Left kidney (tissue), 2 donors: ENCODE results near the gene PAX2. TPM values are rescaled to one million over a fixed set of nuclear protein-coding genes. Genes with fewer than 3 reads are reported as not detected.

ENCODE experiments used
- DNase-seq: peaks from one replicate; pipeline ENCODE4 v3.0.0-alpha.2; 2013
- polyA plus RNA-seq: library from polyadenylated mRNA; unstranded; fragments of 120-200 nt; gene quantifications from one replicate; pipeline ENCODE4 v1.2.1, GENCODE V29; 2013; ENCODE audit not compliant: insufficient read length

The PAX2 gene
- polyA plus RNA-seq, 1 donor = 235 TPM

- no peak for DNase-seq
These were observed 41.2 kb downstream of the PAX2 start for GRCh38 chr10:100786591-100786990.

DNA sequence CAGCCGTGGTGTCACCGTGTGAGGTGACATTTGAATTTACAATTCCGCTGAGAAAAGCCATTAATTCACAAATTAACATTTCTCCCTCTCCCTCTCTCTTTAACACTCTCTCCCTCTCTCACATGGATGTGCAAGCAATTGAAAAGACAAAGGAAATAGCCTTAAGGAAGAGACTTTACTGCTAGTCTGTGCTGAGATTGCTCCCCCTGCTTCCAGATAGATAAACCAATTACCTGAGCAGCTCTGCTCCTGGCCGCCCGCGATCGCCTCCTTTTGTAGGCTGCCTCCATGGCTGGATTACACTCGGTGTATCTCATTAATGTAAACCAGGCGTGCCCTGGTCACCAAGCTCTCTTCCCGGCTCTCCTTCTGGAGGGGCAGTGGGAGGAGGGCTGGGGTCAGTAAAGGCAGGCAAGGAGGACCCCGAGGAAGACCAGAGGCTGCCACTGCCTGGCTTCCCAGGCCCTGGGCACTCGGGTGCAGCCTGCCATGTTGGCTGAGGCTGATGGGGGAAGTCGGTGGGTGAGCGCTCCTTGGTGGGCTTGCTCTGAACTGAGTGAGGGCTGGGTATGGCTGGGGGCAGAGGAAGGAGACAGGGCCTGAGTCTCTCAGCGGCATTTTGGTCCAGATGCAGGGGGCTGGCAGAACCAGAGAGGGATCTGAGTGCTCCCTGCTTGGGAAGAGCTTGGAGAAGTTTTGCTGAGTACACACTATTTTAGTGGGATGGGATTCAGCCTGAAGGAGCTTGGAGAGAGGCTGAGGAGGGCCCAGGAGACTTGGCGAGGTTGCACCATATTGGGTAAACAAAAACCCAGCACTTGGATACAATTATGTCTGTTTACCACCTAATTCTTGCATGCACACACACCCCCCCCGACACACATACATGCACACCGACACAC is 42.9 kb downstream of the PAX2 start:
- no peak for DNase-seq

- peak; percentile 60 for DNase-seq
These were observed 45.4 kb downstream of the PAX2 start for GRCh38 chr10:100790761-100791208.

DNA sequence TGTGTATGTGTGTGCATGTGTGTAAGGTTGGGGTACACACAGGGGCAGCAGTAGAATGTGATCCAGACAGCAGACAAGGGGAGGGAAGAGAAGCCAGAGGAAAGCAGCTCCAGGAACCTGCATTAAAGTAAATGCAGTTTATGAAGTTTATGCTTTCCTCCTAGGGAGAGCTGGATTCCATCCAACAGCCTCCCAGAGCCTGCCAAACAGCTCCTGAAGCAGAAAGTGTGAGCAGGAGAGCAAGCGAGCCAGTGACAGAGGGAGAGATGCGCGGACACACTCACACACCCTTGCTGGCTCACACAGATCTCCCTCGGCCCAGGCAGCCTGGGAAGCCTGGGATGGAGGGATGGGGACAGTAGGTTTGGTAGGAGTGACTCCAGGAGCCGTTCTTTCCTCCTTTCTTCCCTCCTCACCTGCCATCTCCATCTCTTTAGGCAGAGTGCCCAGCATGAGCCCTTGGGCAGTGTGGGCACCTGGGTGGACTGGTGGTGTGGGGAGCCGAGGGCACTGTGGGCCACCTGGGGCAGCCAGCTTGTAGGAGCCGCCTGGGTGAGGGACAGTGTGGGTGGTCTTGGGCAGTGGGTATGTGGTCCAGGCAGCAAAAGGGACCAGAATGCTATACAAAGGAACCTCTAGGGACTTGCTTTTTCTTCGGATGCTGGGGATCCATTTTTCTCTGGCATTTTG is 46.1 kb downstream of the PAX2 start:
- no peak for DNase-seq

DNA sequence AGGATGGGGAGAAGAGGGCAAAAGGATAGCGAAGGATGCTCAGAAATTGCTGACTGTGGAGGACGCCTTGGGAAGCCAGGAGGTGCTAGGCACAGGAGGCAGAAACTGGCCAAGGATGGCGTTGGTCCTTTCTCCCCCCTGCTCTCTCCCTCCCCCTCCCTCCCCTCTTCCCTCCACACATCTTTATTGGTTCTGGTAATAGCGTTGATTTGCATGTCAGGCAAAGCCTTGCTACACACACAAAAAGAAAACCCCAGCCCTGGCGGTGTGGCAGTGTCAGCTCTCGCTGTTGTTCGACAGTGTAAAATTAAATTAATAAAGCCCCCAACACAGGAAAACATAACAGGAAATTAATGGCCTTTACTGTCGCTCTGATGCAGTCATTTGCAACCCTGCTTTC is 47.2 kb downstream of the PAX2 start:
- peak; percentile 27 for DNase-seq

GRCh38 chr10:100793055-100793454 is 47.7 kb downstream of the PAX2 start:
- DNase-seq = no peak

DNA sequence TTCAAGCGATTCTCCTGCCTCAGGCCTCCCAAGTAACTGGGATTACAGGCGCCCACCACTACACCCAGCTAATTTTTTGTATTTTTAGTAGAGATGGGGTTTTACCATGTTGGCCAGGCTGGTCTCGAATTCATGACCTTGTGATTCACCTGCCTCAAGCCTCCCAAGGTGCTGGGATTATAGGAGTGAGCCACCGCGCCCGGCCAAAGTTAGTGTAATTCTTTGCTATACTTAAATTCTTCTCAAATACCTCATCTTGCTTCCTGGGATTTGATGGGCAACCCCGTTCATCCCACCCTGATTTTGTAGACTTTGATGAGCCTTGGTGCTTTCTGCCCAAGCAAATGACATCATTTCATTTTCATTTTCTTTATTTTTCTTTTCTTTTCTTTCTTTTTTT is 54.5 kb downstream of the PAX2 start:
- DNase-seq = no peak

- DNase-seq = no peak
These were observed 55.5 kb downstream of the PAX2 start for GRCh38 chr10:100800931-100801330.

DNA sequence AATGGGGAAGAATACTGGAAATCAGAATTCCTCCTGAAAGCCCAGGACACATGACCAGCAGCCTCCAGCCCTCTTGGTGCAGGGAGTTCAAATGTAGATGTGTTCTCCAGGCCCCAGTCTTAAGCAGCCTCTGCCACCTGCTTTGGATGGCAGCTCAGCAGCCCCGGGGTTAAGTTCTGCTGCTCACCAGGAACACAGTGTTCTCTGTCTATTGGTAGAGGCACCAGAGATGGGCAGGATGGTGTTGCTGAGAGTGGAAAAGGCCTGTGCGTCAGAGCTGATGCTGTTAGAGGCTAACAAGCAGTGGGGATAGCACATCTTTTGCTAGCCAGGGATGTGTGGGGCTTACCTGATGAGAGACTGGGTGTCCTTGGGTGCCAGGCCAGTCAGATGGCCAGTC is 56.8 kb downstream of the PAX2 start:
- DNase-seq = no peak

GRCh38 chr10:100802607-100803006 is 57.2 kb downstream of the PAX2 start:
- DNase-seq = no peak

- DNase-seq = no peak
These were observed 58.1 kb downstream of the PAX2 start for GRCh38 chr10:100803492-100803891.

DNA sequence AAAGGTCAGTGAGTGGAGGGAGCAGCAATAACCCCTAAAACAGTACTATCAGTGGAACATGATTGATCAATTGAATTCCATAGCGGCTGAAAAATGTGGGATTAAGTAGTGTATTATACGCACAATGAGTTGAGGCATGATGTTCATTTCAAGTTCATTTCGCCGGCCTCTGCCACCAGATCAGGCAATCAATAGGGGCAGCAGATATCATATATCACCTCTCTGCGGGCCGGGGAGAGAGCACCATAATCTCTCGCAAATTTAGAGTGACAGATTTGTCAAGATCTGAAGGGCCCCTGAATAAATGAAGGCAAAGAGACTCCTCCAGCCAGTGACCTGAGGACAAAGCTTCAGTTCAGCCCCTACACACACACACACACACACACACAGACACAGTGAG is 58.5 kb downstream of the PAX2 start:
- DNase-seq = no peak

DNA sequence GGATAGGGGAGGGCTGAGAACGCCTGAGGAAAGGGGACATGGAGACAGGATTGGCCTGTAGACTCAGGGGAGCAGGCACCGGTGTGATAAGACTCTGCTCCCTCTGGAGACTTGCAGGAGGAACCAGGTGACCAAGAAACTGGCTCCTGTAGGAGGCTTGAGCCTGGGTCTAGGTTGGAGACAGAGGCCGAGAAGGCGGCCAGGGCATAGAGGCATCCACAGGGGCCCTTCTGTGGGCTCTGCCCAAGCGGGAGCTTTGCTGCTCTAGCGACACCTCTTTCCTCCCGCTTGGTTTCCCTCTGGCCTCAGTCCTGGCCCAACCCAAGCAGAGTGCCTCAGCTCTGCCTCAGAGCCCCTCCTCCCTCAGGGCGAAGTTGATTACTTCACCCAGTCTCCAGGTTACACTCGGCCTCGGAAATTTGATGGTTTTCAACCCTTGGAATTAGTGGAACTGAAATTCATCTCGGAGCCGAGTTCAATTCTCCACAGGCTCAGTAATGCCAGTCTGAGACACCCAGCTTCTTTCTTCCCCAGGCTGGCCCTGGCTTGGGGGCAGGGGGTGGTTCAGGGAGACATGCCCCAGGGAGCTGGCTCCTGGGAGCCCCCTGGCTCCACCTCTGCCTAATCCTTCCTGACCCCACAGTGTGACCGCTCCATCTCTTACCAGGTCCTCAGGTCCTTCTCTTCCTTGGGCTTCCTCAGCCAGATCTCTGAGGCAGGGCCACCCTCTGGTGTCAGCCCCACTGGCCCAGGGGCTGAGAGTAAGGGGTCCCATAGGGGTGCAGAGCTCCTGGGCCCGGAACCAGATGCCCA is 60.4 kb downstream of the PAX2 start:
- DNase-seq = no peak

GRCh38 chr10:100806356-100806645 is 60.9 kb downstream of the PAX2 start:
- DNase-seq = no peak

- DNase-seq = no peak
These were observed 62.0 kb downstream of the PAX2 start for GRCh38 chr10:100807241-100807951.

DNA sequence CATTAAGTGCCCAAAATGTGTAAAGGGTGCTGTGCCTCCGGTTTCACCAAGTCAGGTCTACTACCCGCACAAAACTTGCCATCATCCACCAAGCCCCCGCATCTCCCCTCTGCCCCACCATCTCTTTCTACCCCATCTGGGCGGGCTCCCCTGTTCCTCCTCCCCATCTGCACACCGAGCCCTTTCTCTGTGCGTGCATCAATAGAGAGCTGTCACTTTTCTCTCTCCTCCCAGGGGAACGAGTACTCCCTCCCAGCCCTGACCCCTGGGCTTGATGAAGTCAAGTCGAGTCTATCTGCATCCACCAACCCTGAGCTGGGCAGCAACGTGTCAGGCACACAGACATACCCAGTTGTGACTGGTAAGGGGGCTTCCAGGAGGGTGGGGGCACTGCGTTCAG is 63.5 kb downstream of the PAX2 start:
- DNase-seq = no peak

GRCh38 chr10:100810091-100810834 is 64.9 kb downstream of the PAX2 start:
- no peak for DNase-seq

DNA sequence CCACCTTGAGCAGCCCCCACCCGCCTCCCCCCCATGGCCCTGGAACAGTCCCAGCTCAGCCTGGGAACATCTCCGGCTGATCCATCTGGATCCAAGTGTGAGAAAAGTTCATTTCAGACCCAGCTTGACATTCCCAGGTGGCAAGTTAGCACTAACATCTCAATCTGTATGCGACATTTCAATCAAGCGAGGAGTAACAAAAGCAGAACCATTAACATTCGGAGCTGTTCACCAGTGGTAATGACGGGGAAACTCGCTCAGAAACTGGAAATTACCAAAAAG is 65.4 kb downstream of the PAX2 start:
- no peak for DNase-seq

DNA sequence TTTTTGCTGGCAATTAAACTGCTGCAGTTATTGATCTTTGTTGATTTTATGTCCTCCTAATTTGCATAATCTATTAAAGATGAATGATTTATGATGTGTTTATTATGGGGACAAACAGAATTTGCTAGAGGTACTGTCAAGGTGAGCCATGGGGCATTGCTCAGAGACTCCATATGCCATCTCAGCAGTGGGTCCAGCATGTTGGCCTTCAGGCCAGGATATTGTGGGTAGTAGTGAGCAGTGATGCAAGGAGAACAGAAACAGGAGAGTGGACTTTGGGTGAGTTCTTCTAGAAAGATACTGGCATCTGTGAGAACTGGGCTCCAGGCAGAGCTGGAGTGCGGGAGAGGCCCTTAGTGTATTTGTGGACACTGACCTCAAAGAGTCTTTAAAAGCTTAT is 65.9 kb downstream of the PAX2 start:
- DNase-seq = no peak

- DNase-seq = no peak
These were observed 66.7 kb downstream of the PAX2 start for GRCh38 chr10:100811752-100812750.
